Smooth muscle cell (in vitro differentiated cells): ENCODE data around the gene SVBP. TPM values are rescaled to one million over a fixed set of nuclear protein-coding genes. Genes with fewer than 3 reads are reported as not detected.

Experiments used
- DNase-seq: peaks from one replicate; lab custom pipeline; 2025; ENCODE audit not compliant: unreplicated experiment; lab: John Stamatoyannopoulos, UW
- H2AFZ ChIP-seq: fragments of 200-600 bp; sonication (generic); 2 replicates; pipeline ENCODE4 v1.6.0; 2016; ENCODE audit warnings: antibody characterized with exemption, low read depth, mild to moderate bottlenecking
- H3F3A ChIP-seq: fragments of 200-600 bp; sonication (generic); 2 replicates; pipeline ENCODE4 v1.6.0; 2017; ENCODE audit warnings: antibody characterized with exemption, low read depth
- H3K27ac ChIP-seq: fragments of 200-600 bp; sonication (generic); 2 replicates; pipeline ENCODE4 v1.5.1; 2016; ENCODE audit warnings: low read depth, mild to moderate bottlenecking
- H3K27me3 ChIP-seq: fragments of 200-600 bp; sonication (generic); 2 replicates; pipeline ENCODE4 v1.6.1; 2016; ENCODE audit warnings: low read depth, mild to moderate bottlenecking
- H3K36me3 ChIP-seq: fragments of 200-600 bp; sonication (generic); 2 replicates; pipeline ENCODE4 v1.5.1; 2016; ENCODE audit warnings: low read depth
- H3K4me1 ChIP-seq: fragments of 200-600 bp; sonication (generic); 2 replicates; pipeline ENCODE4 v1.5.1; 2016; ENCODE audit warnings: low read depth
- H3K4me2 ChIP-seq: fragments of 200-600 bp; sonication (generic); 2 replicates; pipeline ENCODE4 v1.6.0; 2016; ENCODE audit warnings: mild to moderate bottlenecking
- H3K4me3 ChIP-seq: fragments of 200-600 bp; sonication (generic); 2 replicates; pipeline ENCODE4 v1.5.1; 2016; ENCODE audit warnings: mild to moderate bottlenecking
- H3K79me2 ChIP-seq: fragments of 200-600 bp; sonication (generic); 2 replicates; pipeline ENCODE4 v1.6.0; 2016; ENCODE audit warnings: low read depth, mild to moderate bottlenecking
- H3K9ac ChIP-seq: fragments of 200-600 bp; sonication (generic); 2 replicates; pipeline ENCODE4 v1.6.0; 2016; ENCODE audit warnings: low read depth
- H3K9me3 ChIP-seq: fragments of 200-600 bp; sonication (generic); replicated peaks from 2 replicates; pipeline ENCODE4 v1.5.1; 2016; ENCODE audit warnings: low read depth
- H4K20me1 ChIP-seq: fragments of 200-600 bp; sonication (generic); 2 replicates; pipeline ENCODE4 v1.6.0; 2016; ENCODE audit warnings: low read depth
- WGBS: methylation state at CpG from one replicate; pipeline ENCODE4 v1.1.7; 2016; ENCODE audit warnings: low lambda C conversion rate; 5-methylcytosine and 5-hydroxymethylcytosine counted together
- polyA plus RNA-seq: library from polyadenylated mRNA; unstranded; fragments of >200 nt; fragmentation: Nextera tagmentation; extraction: Ambion mirVana; gene quantifications from 2 replicates; pipeline ENCODE4 v1.2.1, GENCODE V29; 2016
- total RNA-seq: library from RNA; depleted of rRNA; stranded (reverse); fragments of >200 nt; gene quantifications from 2 replicates; pipeline ENCODE4 v1.2.3, GENCODE V29; 2014
- TF ChIP-seq, protein P1 (sequence below): fragments of 200-600 bp; sonication (generic); IDR thresholded peaks from 2 replicates; pipeline ENCODE4 v1.5.1; 2017; ENCODE audit warnings: borderline replicate concordance, mild to moderate bottlenecking, antibody characterized with exemption; ENCODE audit not compliant: insufficient read depth, poor library complexity, severe bottlenecking

The SVBP gene
- total and polyA plus RNA-seq, 2 experiments from 2014 or later: 31.5 to 32.5 TPM

DNA sequence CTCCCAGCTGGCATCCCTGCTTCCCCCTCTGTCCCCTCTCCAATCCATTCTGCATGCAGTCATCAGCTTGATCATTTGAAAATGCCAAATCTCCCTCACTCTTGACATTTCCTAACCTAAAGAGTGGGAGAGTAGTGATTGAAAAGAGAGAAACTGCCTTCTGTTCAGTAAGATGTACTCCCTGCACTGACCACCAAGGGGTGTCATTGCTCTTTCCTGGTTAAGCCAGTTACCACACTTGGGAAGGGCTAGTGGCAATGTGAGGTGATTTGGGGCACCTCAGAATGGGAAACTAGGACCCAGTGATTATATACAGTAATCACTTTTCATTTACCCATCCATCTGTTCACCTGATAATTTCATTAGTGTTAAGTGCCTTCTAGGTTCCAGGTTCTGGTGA is 39.3 kb downstream of the SVBP start:
- no peaks in the 10 kb centered on the region for H3K4me1 ChIP-seq
- no peak for DNase-seq
- H3K4me2 ChIP-seq: no peak overlapping the region
- no peak overlapping the region for H3K9ac ChIP-seq
- H3K27me3 ChIP-seq: no peaks in the 10 kb centered on the region
- no peaks in the 10 kb centered on the region for H3K9me3 ChIP-seq
- H3F3A ChIP-seq: no peaks in the 10 kb centered on the region
- H3K36me3 ChIP-seq: no peaks in the 10 kb centered on the region
- H3K4me3 ChIP-seq: no peak overlapping the region
- H4K20me1 ChIP-seq: peaks cover 22% of the 10 kb centered on the region
- peaks cover 6% of the 10 kb centered on the region for H3K79me2 ChIP-seq
- no peak overlapping the region for H2AFZ ChIP-seq
- no peak overlapping the region for H3K27ac ChIP-seq
- TF ChIP-seq, protein P1, sequence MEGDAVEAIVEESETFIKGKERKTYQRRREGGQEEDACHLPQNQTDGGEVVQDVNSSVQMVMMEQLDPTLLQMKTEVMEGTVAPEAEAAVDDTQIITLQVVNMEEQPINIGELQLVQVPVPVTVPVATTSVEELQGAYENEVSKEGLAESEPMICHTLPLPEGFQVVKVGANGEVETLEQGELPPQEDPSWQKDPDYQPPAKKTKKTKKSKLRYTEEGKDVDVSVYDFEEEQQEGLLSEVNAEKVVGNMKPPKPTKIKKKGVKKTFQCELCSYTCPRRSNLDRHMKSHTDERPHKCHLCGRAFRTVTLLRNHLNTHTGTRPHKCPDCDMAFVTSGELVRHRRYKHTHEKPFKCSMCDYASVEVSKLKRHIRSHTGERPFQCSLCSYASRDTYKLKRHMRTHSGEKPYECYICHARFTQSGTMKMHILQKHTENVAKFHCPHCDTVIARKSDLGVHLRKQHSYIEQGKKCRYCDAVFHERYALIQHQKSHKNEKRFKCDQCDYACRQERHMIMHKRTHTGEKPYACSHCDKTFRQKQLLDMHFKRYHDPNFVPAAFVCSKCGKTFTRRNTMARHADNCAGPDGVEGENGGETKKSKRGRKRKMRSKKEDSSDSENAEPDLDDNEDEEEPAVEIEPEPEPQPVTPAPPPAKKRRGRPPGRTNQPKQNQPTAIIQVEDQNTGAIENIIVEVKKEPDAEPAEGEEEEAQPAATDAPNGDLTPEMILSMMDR: peak; percentile 52

DNA sequence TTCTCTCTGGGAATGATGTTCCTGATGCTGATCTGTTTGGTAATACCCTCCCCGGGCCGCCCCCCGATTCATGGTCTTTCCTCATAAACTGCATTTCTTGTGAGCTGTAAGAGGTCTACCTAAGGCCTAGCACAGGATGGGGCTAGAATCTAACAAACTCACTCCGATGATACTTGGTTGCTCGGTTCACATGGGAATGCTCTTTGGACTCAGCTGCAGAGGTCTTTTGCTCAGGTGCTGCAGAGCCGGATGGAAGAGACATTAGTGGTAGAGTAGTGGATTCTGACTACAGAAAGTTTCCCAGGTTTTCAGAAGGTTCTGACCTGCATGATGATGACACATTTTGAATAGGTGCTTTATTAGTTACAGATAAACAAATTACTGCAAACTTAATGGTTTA is 40.7 kb downstream of the SVBP start:
- Histone ChIP-seq H3K4me1 (no peaks in the 10 kb centered on the region), H2AFZ (no peak overlapping the region), H3K4me3 (no peak overlapping the region), H3K79me2 (peaks cover 16% of the 10 kb centered on the region), H4K20me1 (peaks cover 34% of the 10 kb centered on the region), H3K27me3 (no peaks in the 10 kb centered on the region), H3K9ac (no peak overlapping the region), H3K27ac (no peak overlapping the region), H3K4me2 (no peak overlapping the region), H3F3A (no peaks in the 10 kb centered on the region), H3K9me3 (no peaks in the 10 kb centered on the region), H3K36me3 (no peaks in the 10 kb centered on the region)
- TF ChIP-seq, protein P1: no peak
- WGBS: 96% methylated on average over 6 of the region's 6 CpGs
- DNase-seq: no peak

DNA sequence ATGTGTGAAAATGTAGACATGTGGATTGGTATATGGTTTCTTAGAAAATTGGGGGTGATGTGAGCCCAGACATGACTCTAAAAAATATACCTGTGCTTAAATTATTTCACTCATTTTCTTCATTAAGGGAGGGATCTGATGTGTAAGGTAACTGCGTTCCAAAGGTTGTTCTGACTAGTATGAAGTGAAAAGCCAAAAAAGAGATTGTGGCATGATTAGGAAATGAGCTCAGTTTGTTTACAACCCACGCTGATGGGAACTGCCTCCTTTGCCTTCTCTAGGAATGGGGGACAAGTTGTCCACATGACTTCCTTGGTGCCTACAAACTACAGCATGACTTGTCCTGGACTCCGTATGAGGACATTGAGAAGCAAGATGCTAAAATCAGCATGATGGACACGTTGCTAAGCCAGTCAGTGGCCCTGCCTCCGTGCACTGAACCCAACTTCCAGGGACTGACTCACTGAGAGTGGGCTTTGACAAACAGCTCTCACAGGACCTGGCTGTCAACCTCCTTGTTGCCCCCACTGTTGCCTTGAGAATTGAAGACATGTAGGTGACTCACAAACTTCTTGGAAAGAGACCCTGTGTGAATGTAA is 42.2 kb downstream of the SVBP start:
- Histone ChIP-seq H3K36me3 (no peaks in the 10 kb centered on the region), H3K79me2 (peaks cover 30% of the 10 kb centered on the region)
- WGBS: 93% methylated on average over 5 of the region's 5 CpGs

More for the DNA sequence above, 42.2 kb downstream of the SVBP start:
- H3F3A ChIP-seq: no peaks in the 10 kb centered on the region
- H3K4me3 ChIP-seq: no peak overlapping the region
- no peaks in the 10 kb centered on the region for H3K9me3 ChIP-seq
- DNase-seq: no peak
- H4K20me1 ChIP-seq: peaks cover 42% of the 10 kb centered on the region
- H3K27me3 ChIP-seq: no peaks in the 10 kb centered on the region
- no peaks in the 10 kb centered on the region for H3K4me1 ChIP-seq
- H3K4me2 ChIP-seq: no peak overlapping the region
- no peak overlapping the region for H3K9ac ChIP-seq
- TF ChIP-seq, protein P1: no peak
- H3K27ac ChIP-seq: no peak overlapping the region
- no peak overlapping the region for H2AFZ ChIP-seq
